GM12878 (cell line): ENCODE measurements around the gene ACOT7. TPM values are rescaled to one million over a fixed set of nuclear protein-coding genes. Genes with fewer than 3 reads are reported as not detected.
"Not testable (repeated sequence)": the region's sequence is repeated elsewhere in the genome, so short reads cannot be mapped to it uniquely, and the experiment has no call there.

Experiments
- ATAC-seq: fragments of 200-7000 bp; cut with Tn5 transposase; 3 replicates; pipeline ENCODE4 v1.9.1; 2020; ENCODE audit warnings: mild to moderate bottlenecking, moderate library complexity
- BruUV-seq: library from RNA; stranded (reverse); fragments of 400-500 nt; replicated peaks from 2 replicates; lab custom pipeline; 2021; lab: Mats Ljungman, UMichigan
- CTCF ChIA-PET: fragments of 300-600 bp; sonication (Branson Sonifier 250); formaldehyde crosslinking; extraction: SDS; loops from one replicate; lab custom pipeline; 2021; ENCODE audit warnings: inconsistent platforms; lab: Yijun Ruan, JAX
- POLR2A ChIA-PET: fragments of 350-600 bp; formaldehyde crosslinking; extraction: SDS; loops from one replicate; lab custom pipeline; 2021; ENCODE audit warnings: inconsistent platforms; lab: Charles Lee
- RAD21 ChIA-PET: fragments of 300-600 bp; sonication (Branson Sonifier 250); formaldehyde crosslinking; loops from one replicate; lab custom pipeline; 2023; ENCODE audit warnings: antibody characterized with exemption; ENCODE audit not compliant: unreplicated experiment; lab: Charles Lee
- SMC1A ChIA-PET: fragments of 300-600 bp; sonication (Branson Sonifier 250); formaldehyde crosslinking; loops from one replicate; lab custom pipeline; 2023; ENCODE audit not compliant: unreplicated experiment, uncharacterized antibody; lab: Charles Lee
- DNase-seq: peaks from one replicate; pipeline ENCODE4 v3.0.0-alpha.2; 2011; ENCODE audit warnings: low read depth, low spot score
- FAIRE-seq: peaks from 3 replicates; lab custom pipeline; 2011; peaks lifted over from hg19 to GRCh38; lab: Jason Lieb, UNC
- H2AFZ ChIP-seq: 2 replicates; pipeline ENCODE4 v1.6.0; 2011; ENCODE audit warnings: low read depth, low read length, control low read depth; ENCODE audit not compliant: control insufficient read depth
- H3K27ac ChIP-seq: 2 replicates; pipeline ENCODE4 v1.5.1; 2011; ENCODE audit warnings: control low read depth; ENCODE audit not compliant: control insufficient read depth, insufficient read depth
- H3K27me3 ChIP-seq, 2 experiments: replicated peaks in 1 of 2; 2 replicates each; pipeline versions ENCODE4 v1.6.0 to v1.6.1; 2011; ENCODE audit warnings: low read length in 1 of 2; ENCODE audit not compliant: control insufficient read depth in 2 of 2, insufficient read depth in 2 of 2
- H3K36me3 ChIP-seq, 2 experiments: 2 replicates each; pipeline ENCODE4 v1.5.1; 2011; ENCODE audit warnings: low read length in 1 of 2; ENCODE audit not compliant: control insufficient read depth in 2 of 2, insufficient read depth in 2 of 2
- H3K4me1 ChIP-seq: 2 replicates; pipeline ENCODE4 v1.6.1; 2011; ENCODE audit warnings: mild to moderate bottlenecking, low read length, moderate library complexity, mixed read lengths; ENCODE audit not compliant: control insufficient read depth, insufficient read depth
- H3K4me2 ChIP-seq: 2 replicates; pipeline ENCODE4 v1.6.0; 2011; ENCODE audit warnings: control low read depth; ENCODE audit not compliant: control insufficient read depth, insufficient read depth
- H3K4me3 ChIP-seq: fragments of 200-600 bp; sonication (generic); 2 replicates; pipeline ENCODE4 v1.5.1; 2016
- H3K79me2 ChIP-seq: 2 replicates; pipeline ENCODE4 v1.6.0; 2011; ENCODE audit warnings: low read length; ENCODE audit not compliant: control insufficient read depth, insufficient read depth
- H3K9ac ChIP-seq: 2 replicates; pipeline ENCODE4 v1.8.0; 2011; ENCODE audit warnings: low read length, control low read depth, mixed read lengths; ENCODE audit not compliant: control insufficient read depth, insufficient read depth
- H3K9me3 ChIP-seq: replicated peaks from 3 replicates; pipeline ENCODE4 v1.5.1; 2011; ENCODE audit warnings: mild to moderate bottlenecking, low read length; ENCODE audit not compliant: control insufficient read depth, insufficient read depth
- H4K20me1 ChIP-seq: 2 replicates; pipeline ENCODE4 v1.6.0; 2011; ENCODE audit not compliant: control insufficient read depth, insufficient read depth
- BHLHE40 ChIP-seq, 2 experiments: fragments of 450-650 bp in 1 of 2; IDR thresholded peaks; 2 replicates each; pipeline ENCODE4 v1.6.1; 2011 to 2017; ENCODE audit warnings: low read depth in 2 of 2, borderline replicate concordance in 1 of 2, improper control_type of control experiment in 1 of 2, low read length in 1 of 2, mild to moderate bottlenecking in 1 of 2
- EGR1 ChIP-seq, 2 experiments: IDR thresholded peaks; 1 replicate in 1 of 2; 2 replicates in 1 of 2; pipeline ENCODE4 v1.6.1; 2011 to 2012; ENCODE audit warnings: low read depth in 2 of 2, low read length in 2 of 2, borderline replicate concordance in 1 of 2, mild to moderate bottlenecking in 1 of 2, moderate library complexity in 1 of 2
- NBN ChIP-seq: fragments of 450-650 bp; IDR thresholded peaks from 2 replicates; pipeline ENCODE4 v1.6.1; 2016
- NFYB ChIP-seq: IDR thresholded peaks from 2 replicates; pipeline ENCODE4 v1.6.1; 2011; ENCODE audit warnings: low read depth, mild to moderate bottlenecking, low read length, improper control_type of control experiment, moderate library complexity; ENCODE audit not compliant: insufficient read depth
- NRF1 ChIP-seq: conservative IDR thresholded peaks from 2 replicates; pipeline ENCODE4 v1.6.1; 2011; ENCODE audit warnings: mild to moderate bottlenecking, low read depth, low read length, improper control_type of control experiment
- RBBP5 ChIP-seq: fragments of 200-600 bp; sonication (generic); conservative IDR thresholded peaks from 2 replicates; pipeline ENCODE4 v1.6.1; 2016
- SMAD1 ChIP-seq: fragments of 450-650 bp; IDR thresholded peaks from 2 replicates; pipeline ENCODE4 v1.6.1; 2018; ENCODE audit warnings: mild to moderate bottlenecking, low read depth; ENCODE audit not compliant: partially characterized antibody
- TAF1 ChIP-seq: IDR thresholded peaks from 2 replicates; pipeline ENCODE4 v1.6.1; 2011; ENCODE audit warnings: mild to moderate bottlenecking, low read depth, low read length, borderline replicate concordance
- YBX1 ChIP-seq: fragments of 450-650 bp; IDR thresholded peaks from 2 replicates; pipeline ENCODE4 v1.6.1; 2016; ENCODE audit warnings: antibody characterized with exemption
- ZNF622 ChIP-seq: fragments of 450-650 bp; IDR thresholded peaks from 2 replicates; pipeline ENCODE4 v1.6.1; 2017; ENCODE audit warnings: mild to moderate bottlenecking, inconsistent platforms
- ZNF687 ChIP-seq: fragments of 450-650 bp; IDR thresholded peaks from 2 replicates; pipeline ENCODE4 v1.6.1; 2017; ENCODE audit warnings: mild to moderate bottlenecking, moderate library complexity
- ZZZ3 ChIP-seq: IDR thresholded peaks from 2 replicates; pipeline ENCODE4 v1.6.1; 2011; ENCODE audit warnings: low read depth; ENCODE audit not compliant: control insufficient read depth, insufficient read length
- WGBS: methylation state at CpG from one replicate; pipeline ENCODE4 v1.1.6; 2016; ENCODE audit warnings: low lambda C conversion rate; ENCODE audit not compliant: insufficient replicate concordance, insufficient coverage; ENCODE audit errors: missing lambda C conversion rate; 5-methylcytosine and 5-hydroxymethylcytosine counted together
- in situ Hi-C: fragments of 300-500 bp; cut with MboI; formaldehyde crosslinking; loops from 9 replicates; pipeline ENCODE4 v1.14.3; 2018; ENCODE audit warnings: mixed read lengths
- intact Hi-C: fragments of 100-400 bp; cut with micrococcal nuclease; formaldehyde crosslinking; loops from one replicate; pipeline ENCODE4 v1.14.2; 2022; ENCODE audit not compliant: unreplicated experiment
- polyA plus RNA-seq, 11 experiments: library from polyadenylated mRNA; depleted of rRNA in 4 of 11; unstranded in 6 of 11; stranded (reverse) in 5 of 11; fragments of >200 nt; fragmentation: Nextera tagmentation in 4 of 11; fragmentation: Illumina TruSeq in 1 of 11; extraction: Ambion mirVana in 4 of 11; extraction: Trizol in 1 of 11; gene quantifications; 1 replicate in 1 of 11; 2 replicates in 10 of 11; pipeline versions ENCODE4 v1.2.1 to v1.2.3, GENCODE V29; 2011 to 2016; ENCODE audit warnings: inconsistent platforms in 2 of 11, missing spikeins in 2 of 11, low read depth in 1 of 11
- total RNA-seq, 4 experiments: library from RNA; depleted of rRNA in 3 of 4; stranded (reverse); fragments of >200 nt in 3 of 4; fragmentation: Illumina TruSeq in 1 of 4; extraction: Trizol in 1 of 4; gene quantifications; 2 replicates each; pipeline versions ENCODE4 v1.2.1 to v1.2.3, GENCODE V29; 2013 to 2021

The ACOT7 gene
- total and polyA plus RNA-seq, 10 of the 15 experiments (the other 5 are each of a cell fraction or from before 2014, with no cell fraction given): 8.9 to 206 (median 61.2) TPM

GRCh38 chr1:6395130-6395529, 1.6 kb upstream of the ACOT7 start:
- not testable (repeated sequence) for FAIRE-seq

GRCh38 chr1:6392809-6393399, 663 bp downstream of the ACOT7 start:
- Histone ChIP-seq H2AFZ (peak overlapping the region; percentile 58), H3K4me1 (peaks cover 9% of the 10 kb centered on the region), H4K20me1 (no peaks in the 10 kb centered on the region), H3K9ac (peak overlapping the region; percentile 40), H3K79me2 (peaks cover 23% of the 10 kb centered on the region), H3K4me3 (peak overlapping the region; percentile 89), H3K4me2 (peak overlapping the region; percentile 89), H3K27ac (peak overlapping the region; percentile 30; the same call in 1 of the 2 replicates), H3K9me3 (no peaks in the 10 kb centered on the region), H3K27me3 (no peaks in the 10 kb centered on the region), H3K36me3 (no peaks in the 10 kb centered on the region)
- RAD21 ChIA-PET: interaction anchor here (1.0 to 5.2 kb wide), 6 partner anchors 22 to 191 kb away, joined by 3 to 54 read pairs (median 6); no protein-coding TSS in a partner anchor
- ATAC-seq: no peak; the same call in 1 of the 3 replicates
- in situ Hi-C loops (no loop called here), intact Hi-C loops (loop anchor here (5.0 kb wide), 1 partner anchor 36 kb away; no protein-coding TSS in a partner anchor)
- CTCF ChIA-PET: interaction anchor here (1.0 to 21.2 kb wide), 7 partner anchors 9 to 147 kb away, joined by 3 to 276 read pairs (median 6); no protein-coding TSS in a partner anchor
- no TSS peak for BruUV-seq
- SMC1A ChIA-PET: interaction anchor here (0.8 to 3.8 kb wide), 6 partner anchors 12 to 146 kb away, joined by 4 to 17 read pairs (median 6); no protein-coding TSS in a partner anchor
- under 1% methylated on average over 47 of the region's 83 CpGs for WGBS
- no peak for FAIRE-seq
- POLR2A ChIA-PET: interaction anchor here (0.6 to 3.7 kb wide), 6 partner anchors 9 to 158 kb away, joined by 3 to 27 read pairs (median 6); no protein-coding TSS in a partner anchor
- DNase-seq: no peak
- no peak for TF ChIP-seq YBX1
- no peak; a peak in 1 of 3 replicates for TF ChIP-seq EGR1 (IDR thresholded peaks at IDR 0.05; ENCODE audit: borderline replicate concordance in 1 of 2, low read depth in 2 of 2, low read length in 2 of 2)
- no peak for TF ChIP-seq ZNF687
- no peak for TF ChIP-seq NRF1
- TF ChIP-seq BHLHE40 (IDR thresholded peaks at IDR 0.05; ENCODE audit: borderline replicate concordance in 1 of 2, low read depth in 2 of 2, low read length in 1 of 2): no peak
- TF ChIP-seq SMAD1: no peak
- no peak for TF ChIP-seq ZZZ3
- no peak for TF ChIP-seq ZNF622
- no peak for TF ChIP-seq NBN
- TF ChIP-seq TAF1: peak; percentile 70; the same call in 1 of the 2 replicates
- TF ChIP-seq RBBP5: no peak

More at GRCh38 chr1:6395130-6395529, 1.6 kb upstream of the ACOT7 start:
- not testable (repeated sequence) for H3K9me3 ChIP-seq, H2AFZ ChIP-seq, BruUV-seq, ATAC-seq, H3K27me3 ChIP-seq, H4K20me1 ChIP-seq
- SMC1A ChIA-PET: interaction anchor here (1.2 to 3.8 kb wide), 8 partner anchors 8 to 53 kb away, joined by 3 to 17 read pairs (median 6); no protein-coding TSS in a partner anchor
- whole genome bisulfite sequencing: 82% methylated on average over 8 of the region's 8 CpGs
- peak overlapping the region; percentile 4; the same call in 1 of the 2 replicates for H3K4me2 ChIP-seq
- peak; percentile 74 for TF ChIP-seq NFYB
- TF ChIP-seq, all 136 proteins: peak for 1; not testable (repeated sequence) for 135
- H3K27ac ChIP-seq, H3K4me3 ChIP-seq, H3K9ac ChIP-seq, H3K4me1 ChIP-seq, H3K36me3 ChIP-seq, DNase-seq, intact Hi-C loops, in situ Hi-C loops: not testable (repeated sequence)
- POLR2A ChIA-PET: interaction anchor here (0.6 to 3.7 kb wide), 3 partner anchors 30 to 36 kb away, joined by 6 to 27 read pairs (median 12); no protein-coding TSS in a partner anchor
- RAD21 ChIA-PET: interaction anchor here (0.7 to 5.2 kb wide), 6 partner anchors 24 to 339 kb away, joined by 3 to 54 read pairs (median 4); no protein-coding TSS in a partner anchor
- CTCF ChIA-PET: interaction anchor here (2.5 to 21.2 kb wide), 4 partner anchors 28 to 149 kb away, joined by 8 to 276 read pairs (median 32); no protein-coding TSS in a partner anchor
- peaks cover 17% of the 10 kb centered on the region for H3K79me2 ChIP-seq
